Measurements from ENCODE around the gene DOK5.

DNA sequence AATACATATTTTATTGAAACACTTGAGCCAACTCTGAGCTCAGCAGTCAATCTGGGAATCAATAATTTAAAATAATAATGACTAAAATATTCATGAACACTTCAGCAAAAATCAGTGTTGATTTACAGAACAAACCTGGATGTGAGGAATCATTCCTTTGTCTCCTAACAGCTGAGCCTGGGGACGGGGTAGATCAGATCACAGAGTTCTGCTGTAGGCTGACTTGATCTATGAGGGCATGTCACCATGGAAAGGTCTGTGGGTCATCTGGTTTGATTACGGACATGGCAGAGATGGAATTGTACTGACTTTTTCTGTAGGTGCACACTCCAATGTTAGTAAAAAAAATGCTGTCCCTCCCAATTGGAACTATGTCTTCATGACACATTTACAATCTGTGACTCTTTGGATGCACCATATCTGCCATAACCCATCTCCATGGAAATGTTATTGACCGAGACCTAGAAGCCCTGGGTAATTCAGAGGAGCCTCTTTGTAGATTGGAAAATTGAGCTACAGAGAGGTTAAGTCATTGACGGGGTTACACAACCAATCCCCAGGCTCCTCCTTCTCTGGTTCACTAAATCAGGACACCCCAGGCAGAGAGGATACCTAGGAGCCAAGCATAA is 114.1 kb downstream of the DOK5 start:
- TF ChIP-seq, protein P1, sequence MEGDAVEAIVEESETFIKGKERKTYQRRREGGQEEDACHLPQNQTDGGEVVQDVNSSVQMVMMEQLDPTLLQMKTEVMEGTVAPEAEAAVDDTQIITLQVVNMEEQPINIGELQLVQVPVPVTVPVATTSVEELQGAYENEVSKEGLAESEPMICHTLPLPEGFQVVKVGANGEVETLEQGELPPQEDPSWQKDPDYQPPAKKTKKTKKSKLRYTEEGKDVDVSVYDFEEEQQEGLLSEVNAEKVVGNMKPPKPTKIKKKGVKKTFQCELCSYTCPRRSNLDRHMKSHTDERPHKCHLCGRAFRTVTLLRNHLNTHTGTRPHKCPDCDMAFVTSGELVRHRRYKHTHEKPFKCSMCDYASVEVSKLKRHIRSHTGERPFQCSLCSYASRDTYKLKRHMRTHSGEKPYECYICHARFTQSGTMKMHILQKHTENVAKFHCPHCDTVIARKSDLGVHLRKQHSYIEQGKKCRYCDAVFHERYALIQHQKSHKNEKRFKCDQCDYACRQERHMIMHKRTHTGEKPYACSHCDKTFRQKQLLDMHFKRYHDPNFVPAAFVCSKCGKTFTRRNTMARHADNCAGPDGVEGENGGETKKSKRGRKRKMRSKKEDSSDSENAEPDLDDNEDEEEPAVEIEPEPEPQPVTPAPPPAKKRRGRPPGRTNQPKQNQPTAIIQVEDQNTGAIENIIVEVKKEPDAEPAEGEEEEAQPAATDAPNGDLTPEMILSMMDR (conservative IDR thresholded peaks at IDR 0.05; ENCODE audit: low read length), result no peak
- TF ChIP-seq EZH2phosphoT487 (IDR thresholded peaks at IDR 0.05; ENCODE audit: borderline replicate concordance, low read depth, low read length), result no peak

Measured in OCI-LY7 (cell line).